OCI-LY3 (cell line): ENCODE results near the gene BNIP2.

Source experiments
- EZH2phosphoT487 ChIP-seq: fragments of 200-600 bp; shearing (Covaris generic); IDR thresholded peaks from 2 replicates; pipeline ENCODE4 v1.6.1; 2018; ENCODE audit warnings: antibody characterized with exemption, mixed run types, low read depth
- TF ChIP-seq, protein P1 (sequence below): fragments of 200-600, 300-600 bp; sonication (generic); IDR thresholded peaks from 2 replicates; pipeline ENCODE4 v1.5.1; 2014; ENCODE audit warnings: antibody characterized with exemption, low read length, low read depth

DNA sequence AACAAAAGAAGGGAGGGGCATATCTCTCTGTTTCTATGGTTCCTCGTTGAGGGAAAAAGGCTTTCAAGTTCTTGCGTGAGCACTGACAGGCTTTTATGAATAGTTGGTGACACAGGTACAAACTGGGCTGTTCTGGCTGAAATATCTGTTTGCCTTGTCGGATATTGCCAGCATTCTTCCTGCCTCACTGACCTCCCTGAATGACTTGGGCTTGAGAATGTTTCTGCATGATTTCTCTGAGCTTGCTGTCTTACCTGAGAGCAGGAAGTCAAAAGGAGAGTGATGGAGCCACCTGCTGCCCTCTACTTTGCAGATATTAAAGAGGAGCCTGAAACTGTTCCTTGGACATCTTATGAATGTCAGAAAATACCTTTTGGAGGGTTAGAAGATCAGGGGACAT, 72.7 kb downstream of the BNIP2 start:
- TF ChIP-seq, protein P1, sequence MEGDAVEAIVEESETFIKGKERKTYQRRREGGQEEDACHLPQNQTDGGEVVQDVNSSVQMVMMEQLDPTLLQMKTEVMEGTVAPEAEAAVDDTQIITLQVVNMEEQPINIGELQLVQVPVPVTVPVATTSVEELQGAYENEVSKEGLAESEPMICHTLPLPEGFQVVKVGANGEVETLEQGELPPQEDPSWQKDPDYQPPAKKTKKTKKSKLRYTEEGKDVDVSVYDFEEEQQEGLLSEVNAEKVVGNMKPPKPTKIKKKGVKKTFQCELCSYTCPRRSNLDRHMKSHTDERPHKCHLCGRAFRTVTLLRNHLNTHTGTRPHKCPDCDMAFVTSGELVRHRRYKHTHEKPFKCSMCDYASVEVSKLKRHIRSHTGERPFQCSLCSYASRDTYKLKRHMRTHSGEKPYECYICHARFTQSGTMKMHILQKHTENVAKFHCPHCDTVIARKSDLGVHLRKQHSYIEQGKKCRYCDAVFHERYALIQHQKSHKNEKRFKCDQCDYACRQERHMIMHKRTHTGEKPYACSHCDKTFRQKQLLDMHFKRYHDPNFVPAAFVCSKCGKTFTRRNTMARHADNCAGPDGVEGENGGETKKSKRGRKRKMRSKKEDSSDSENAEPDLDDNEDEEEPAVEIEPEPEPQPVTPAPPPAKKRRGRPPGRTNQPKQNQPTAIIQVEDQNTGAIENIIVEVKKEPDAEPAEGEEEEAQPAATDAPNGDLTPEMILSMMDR: peak; percentile 34
- TF ChIP-seq EZH2phosphoT487: no peak
